Ishikawa (cell line): ENCODE measurements around the gene OR5AK2.

Experiments used
- CREB1 ChIP-seq: IDR thresholded peaks from 2 replicates; pipeline ENCODE4 v1.6.1; 2012; ENCODE audit warnings: low read depth
- EP300 ChIP-seq: IDR thresholded peaks from 2 replicates; pipeline ENCODE4 v1.6.1; 2012; ENCODE audit warnings: borderline replicate concordance
- RAD21 ChIP-seq: IDR thresholded peaks from 2 replicates; pipeline ENCODE4 v1.6.1; 2012; ENCODE audit warnings: low read depth
- TAF1 ChIP-seq: IDR thresholded peaks from 2 replicates; pipeline ENCODE4 v1.6.1; 2012; ENCODE audit warnings: low read depth, mild to moderate bottlenecking
- TCF12 ChIP-seq: IDR thresholded peaks from 2 replicates; pipeline ENCODE4 v1.6.1; 2012; ENCODE audit warnings: low read depth
- TEAD4 ChIP-seq: IDR thresholded peaks from 2 replicates; pipeline ENCODE4 v1.6.1; 2012

DNA sequence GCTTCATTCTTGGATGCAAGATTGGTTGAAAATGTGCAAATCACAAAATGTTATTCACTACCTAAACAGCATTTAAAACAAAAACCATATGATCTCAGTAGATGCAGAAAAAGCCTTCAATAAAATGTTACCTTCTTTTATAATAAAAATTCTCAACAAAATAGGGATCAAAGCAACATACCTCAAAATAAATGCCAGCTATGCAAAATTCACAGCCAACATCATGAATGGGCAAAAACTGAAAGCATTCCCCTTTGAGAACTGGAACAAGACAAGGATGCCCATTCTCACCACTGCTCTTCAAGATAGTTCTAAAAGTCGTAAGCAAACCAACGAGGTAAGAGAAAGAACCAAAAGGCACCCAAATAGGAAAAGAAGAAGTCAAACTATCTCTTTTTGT, 2.0 kb downstream of the OR5AK2 start:
- TF ChIP-seq RAD21: no peak
- no peak for TF ChIP-seq TAF1
- TF ChIP-seq CREB1: no peak
- TF ChIP-seq EP300: no peak
- no peak for TF ChIP-seq TCF12
- TF ChIP-seq TEAD4: no peak
